GM10266 (cell line): ENCODE measurements around the gene RBBP8NL.

Experiments
- DNase-seq: peaks from one replicate; pipeline ENCODE4 v3.0.0; 2012; ENCODE audit errors: extremely low spot score
- TF ChIP-seq, protein P1 (sequence below): IDR thresholded peaks from 2 replicates; pipeline ENCODE4 v1.5.1; 2012; ENCODE audit warnings: mild to moderate bottlenecking, low read depth; ENCODE audit not compliant: control insufficient read depth, insufficient read depth; ENCODE audit errors: missing control alignments

The RBBP8NL gene

DNA sequence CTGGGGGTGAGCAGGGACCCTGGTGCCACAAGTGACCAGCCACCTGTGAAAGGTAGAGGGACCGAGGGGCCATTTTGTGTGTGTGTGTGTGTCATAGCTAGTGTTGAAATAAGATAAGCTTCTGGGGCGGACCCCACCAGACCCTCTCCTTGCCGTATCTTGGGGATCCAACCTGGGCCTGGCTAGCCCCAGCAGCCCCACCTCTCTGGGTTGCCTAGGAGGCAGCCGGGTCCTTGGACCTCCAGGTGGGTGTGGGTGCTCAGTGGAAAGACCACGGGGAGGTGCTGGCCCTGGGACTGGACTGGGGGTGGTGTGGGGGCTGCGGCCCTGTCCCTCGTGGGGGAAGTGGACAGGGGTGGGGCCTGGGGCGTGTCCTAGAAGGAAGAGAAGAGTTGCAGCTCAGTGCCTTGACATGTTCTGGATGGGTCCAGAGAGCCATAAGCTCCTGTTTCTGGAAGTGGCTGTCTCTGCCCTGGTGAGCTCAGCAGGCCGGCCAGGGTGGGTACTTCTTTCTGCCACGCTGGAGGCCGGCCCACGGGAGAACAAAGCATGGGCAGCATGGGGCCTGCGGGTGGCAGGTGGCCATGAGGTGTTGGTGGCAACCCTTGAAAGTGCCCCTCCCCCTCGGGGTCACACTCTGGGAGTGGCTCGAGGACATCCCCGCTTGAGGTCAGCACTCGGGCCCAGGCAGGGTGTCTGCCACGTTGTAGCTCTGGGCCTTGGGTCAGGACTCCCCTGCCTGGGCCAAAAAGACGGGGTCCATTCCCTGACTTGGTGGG lies 8.4 kb downstream of the RBBP8NL start:
- no peak for DNase-seq
- TF ChIP-seq, protein P1, sequence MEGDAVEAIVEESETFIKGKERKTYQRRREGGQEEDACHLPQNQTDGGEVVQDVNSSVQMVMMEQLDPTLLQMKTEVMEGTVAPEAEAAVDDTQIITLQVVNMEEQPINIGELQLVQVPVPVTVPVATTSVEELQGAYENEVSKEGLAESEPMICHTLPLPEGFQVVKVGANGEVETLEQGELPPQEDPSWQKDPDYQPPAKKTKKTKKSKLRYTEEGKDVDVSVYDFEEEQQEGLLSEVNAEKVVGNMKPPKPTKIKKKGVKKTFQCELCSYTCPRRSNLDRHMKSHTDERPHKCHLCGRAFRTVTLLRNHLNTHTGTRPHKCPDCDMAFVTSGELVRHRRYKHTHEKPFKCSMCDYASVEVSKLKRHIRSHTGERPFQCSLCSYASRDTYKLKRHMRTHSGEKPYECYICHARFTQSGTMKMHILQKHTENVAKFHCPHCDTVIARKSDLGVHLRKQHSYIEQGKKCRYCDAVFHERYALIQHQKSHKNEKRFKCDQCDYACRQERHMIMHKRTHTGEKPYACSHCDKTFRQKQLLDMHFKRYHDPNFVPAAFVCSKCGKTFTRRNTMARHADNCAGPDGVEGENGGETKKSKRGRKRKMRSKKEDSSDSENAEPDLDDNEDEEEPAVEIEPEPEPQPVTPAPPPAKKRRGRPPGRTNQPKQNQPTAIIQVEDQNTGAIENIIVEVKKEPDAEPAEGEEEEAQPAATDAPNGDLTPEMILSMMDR, result no peak

DNA sequence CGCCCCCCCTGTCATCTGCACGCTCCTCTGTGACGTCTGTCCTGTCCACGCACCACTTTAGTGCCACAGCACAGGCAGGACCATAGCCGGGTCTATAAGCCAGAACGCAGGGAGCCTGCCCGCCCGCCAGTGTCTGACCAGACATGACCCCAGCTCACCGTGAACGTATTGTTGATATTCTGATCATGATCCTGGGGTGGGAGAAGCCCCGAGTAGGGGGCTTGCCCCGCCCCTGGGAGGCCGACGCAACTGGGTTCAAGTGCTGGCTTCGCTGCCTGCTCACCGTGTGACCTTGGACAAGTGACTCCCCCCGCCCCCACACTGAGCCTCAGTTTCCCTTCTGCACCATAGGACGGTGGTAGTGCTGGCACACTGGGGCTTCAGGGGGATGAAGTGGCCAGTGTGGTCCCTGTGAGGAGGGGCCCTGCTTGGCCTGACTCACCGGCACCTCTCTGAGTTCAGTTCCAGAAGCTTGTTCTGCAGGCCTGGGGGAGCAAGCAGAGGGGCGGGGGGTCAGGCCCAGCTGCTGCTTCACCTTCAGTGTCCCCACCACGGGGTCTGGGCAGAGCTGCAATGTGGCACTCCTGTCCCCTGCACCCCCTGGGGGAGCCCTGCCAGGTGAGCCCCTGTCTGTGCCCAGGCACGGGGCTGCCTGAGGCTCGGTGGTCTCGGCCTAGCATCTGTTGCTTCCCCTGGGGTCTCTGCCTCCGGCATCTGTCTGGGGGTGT lies 9.2 kb downstream of the RBBP8NL start:
- DNase-seq, result no peak
- TF ChIP-seq, protein P1, result no peak

DNA sequence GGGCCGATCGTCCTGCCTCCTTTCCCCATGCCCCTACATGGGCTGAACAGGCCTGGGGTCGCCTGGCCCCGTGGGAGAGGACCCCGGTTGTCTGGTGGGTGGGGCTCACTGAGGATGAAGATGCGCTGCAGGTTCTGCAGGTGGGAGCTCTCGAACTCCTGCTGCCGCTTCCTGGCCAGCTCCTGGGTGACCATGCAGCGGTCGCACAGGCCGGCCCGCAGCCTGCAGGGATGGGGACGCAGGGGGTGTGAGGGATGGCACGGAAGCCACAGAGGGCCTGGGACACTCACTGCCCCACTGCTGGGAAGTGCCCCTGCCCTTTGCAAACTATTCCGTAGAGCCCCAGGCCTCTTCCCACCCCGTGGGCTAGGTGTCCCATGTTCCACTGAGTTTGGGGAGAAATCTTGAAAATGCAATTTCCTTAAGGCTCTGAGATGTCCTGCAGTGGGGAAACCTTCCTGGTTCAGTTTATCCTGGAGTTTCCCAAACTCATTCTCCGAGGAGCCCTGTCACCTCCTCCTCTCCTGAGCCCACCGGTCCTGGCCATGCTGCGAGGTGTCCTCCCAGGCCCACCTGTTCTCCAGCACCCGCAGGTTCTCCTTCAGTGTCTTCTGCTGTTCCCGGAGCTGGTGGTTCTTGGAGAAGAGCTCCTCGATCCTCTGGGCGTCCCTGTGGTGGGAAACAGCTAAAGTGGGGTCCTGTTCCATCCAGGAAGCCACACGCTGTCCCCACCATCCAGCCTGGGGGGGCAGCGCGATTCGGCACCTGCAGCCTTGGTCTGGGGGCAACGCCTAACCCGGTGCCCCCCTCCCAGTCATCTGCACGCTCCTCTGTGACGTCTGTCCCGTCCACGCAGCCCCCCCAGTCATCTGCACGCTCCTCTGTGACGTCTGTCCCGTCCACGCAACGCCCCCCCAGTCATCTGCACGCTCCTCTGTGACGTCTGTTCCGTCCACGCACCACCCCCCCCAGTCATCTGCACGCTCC lies 10.4 kb downstream of the RBBP8NL start:
- TF ChIP-seq, protein P1, result no peak
- DNase-seq, result no peak

DNA sequence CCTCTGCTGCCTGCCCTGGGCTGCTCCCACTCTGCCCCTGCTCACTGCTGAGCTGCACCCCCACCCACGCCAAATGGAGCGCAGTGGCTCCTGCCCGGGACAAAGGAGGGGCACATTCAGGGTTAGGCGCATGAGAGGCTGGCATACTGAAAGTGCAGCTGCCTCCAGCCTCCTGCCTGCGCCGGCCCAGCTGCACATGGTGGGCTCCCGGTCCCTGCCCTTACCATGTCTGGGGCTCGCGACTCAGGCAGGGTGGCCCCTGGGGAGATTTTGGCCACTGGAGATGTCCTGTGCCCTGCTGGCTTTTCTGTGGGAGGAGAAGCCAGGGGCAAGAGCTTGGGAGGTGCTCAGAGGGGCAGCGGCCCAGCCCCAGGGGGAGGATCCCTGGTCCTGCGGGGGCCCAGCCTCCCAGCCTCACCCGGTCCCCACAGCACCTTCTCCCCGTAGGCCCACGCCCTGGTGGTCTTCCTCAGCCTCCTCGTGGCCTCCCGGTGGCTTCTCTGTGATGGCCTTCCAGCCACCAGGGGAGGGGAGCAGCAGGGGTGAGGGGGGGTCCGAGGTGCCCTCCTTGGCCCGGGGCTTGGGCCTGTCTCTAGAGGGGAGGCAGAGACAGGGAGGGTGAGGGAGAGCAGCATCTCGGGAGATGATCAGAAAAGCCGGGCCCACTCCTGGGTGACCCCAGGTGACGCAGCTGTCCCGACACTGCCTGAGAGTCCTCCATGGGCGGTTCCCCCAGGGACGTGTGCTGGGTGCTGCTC lies 11.8 kb downstream of the RBBP8NL start:
- TF ChIP-seq, protein P1, result no peak
- no peak for DNase-seq

DNA sequence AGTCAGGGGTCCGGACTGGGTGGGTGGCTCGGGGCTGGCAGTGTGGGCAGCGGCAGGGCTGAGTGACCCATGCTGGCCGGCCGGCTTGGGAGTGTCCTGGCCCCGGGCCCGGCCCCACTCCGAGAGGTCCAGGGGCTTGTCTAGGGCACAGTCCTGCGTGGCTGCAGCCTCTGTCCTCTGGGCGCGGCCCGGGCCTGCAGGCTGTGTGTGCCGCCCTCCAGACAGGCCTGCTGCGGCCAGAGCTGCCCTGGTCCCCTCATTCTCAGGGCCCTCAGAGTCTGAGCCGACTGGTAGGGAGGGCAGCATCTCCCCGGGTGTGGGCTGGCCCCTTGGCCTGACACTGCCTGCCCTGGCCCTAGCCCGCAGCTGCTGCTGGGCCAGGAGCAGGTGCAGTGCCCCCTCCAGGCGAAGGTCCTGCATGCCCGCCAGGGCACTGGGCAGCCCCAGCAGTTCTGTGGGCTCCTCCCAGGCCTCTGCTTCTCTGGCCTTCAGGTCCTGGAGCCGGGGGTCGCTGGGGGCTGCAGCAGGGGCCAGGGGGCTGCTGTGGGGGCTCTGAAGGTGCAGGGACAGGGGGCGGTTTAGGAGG lies 13.3 kb downstream of the RBBP8NL start:
- TF ChIP-seq, protein P1, result no peak
- DNase-seq, result no peak

DNA sequence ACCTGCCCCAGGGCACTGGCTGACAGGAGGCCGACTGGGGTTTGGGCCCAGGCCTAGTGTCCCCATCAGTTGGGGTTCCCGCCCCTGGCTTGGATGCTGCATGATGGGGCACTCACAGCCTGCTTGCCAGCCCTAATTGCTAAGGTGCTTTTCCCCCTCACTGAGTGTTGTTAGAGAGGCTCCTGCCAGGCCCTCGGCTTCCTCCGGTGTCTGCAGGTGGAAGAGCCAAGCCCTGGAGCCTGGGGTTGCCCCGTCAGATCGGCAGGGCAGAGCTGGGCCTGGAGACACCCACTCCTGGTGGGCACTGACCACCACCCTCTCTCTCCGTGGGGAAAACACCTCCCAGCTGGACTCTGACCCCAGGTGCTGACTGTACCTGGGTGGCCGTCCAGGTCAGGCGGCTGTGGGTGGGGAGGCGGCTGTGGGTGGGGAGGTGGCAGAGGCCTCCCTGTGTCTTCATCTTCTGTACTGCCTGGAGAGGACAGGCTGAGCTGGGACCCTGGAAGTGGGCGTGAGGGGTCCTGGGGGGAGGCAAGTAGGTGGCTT lies 14.2 kb downstream of the RBBP8NL start:
- DNase-seq, result no peak
- TF ChIP-seq, protein P1, result no peak
